Gastrocnemius medialis (tissue), 4 donors: ENCODE measurements around the gene DAPK1. TPM values are rescaled to one million over a fixed set of nuclear protein-coding genes. Genes with fewer than 3 reads are reported as not detected.

Experiments used
- ATAC-seq, 2 donors: fragments of 150-250 bp; one replicate each; pipeline ENCODE4 v1.9.1; 2016
- DNase-seq, 2 donors: peaks; one replicate each; pipeline ENCODE4 v3.0.0-alpha.2; 2019
- H3K27ac ChIP-seq, 4 donors: fragments of 200-600 bp; sonication (generic); 1 replicate in 1 of 4; 2 replicates in 3 of 4; pipeline ENCODE4 v1.5.1; 2016 to 2018; ENCODE audit warnings: mild to moderate bottlenecking in 2 of 4, moderate library complexity in 1 of 4
- H3K27me3 ChIP-seq, 3 donors: fragments of 200-600 bp; sonication (generic) in 2 of 3; 1 replicate in 1 of 3; 2 replicates in 2 of 3; pipeline versions ENCODE4 v1.5.1 to v1.6.0; 2016 to 2019; ENCODE audit warnings: mild to moderate bottlenecking in 1 of 3, moderate library complexity in 1 of 3
- H3K36me3 ChIP-seq, 2 donors: fragments of 200-600 bp; sonication (generic) in 1 of 2; one replicate each; pipeline ENCODE4 v1.5.1; 2017 to 2018
- H3K4me1 ChIP-seq, 2 donors: fragments of 200-600 bp; sonication (generic) in 1 of 2; one replicate each; pipeline ENCODE4 v1.5.1; 2016 to 2017; ENCODE audit warnings: mild to moderate bottlenecking in 2 of 2
- H3K4me3 ChIP-seq, 4 donors: fragments of 200-600 bp; sonication (generic) in 3 of 4; 1 replicate in 1 of 4; 2 replicates in 3 of 4; pipeline ENCODE4 v1.5.1; 2016 to 2019; ENCODE audit warnings: mild to moderate bottlenecking in 2 of 4
- H3K9me3 ChIP-seq, 3 donors: fragments of 200-600 bp; sonication (generic) in 2 of 3; 1 replicate in 1 of 3; 2 replicates in 2 of 3; pipeline ENCODE4 v1.5.1; 2016 to 2019
- CTCF ChIP-seq, 5 experiments: fragments of 450-650 bp in 3 of 5; fragments of 200-600 bp in 2 of 5; sonication (generic) in 2 of 5; IDR thresholded peaks in 4 of 5; conservative IDR thresholded peaks in 1 of 5; 1 replicate in 4 of 5; 2 replicates in 1 of 5; pipeline ENCODE4 v1.5.1; 2016 to 2019; ENCODE audit warnings: antibody characterized with exemption in 5 of 5, mild to moderate bottlenecking in 3 of 5, moderate library complexity in 3 of 5
- POLR2A ChIP-seq, 2 donors: fragments of 450-650 bp; IDR thresholded peaks; one replicate each; pipeline ENCODE4 v1.6.1; 2017; ENCODE audit warnings: antibody characterized with exemption in 2 of 2, mild to moderate bottlenecking in 2 of 2, moderate library complexity in 2 of 2
- in situ Hi-C, 4 donors: fragments of 200-750 bp; cut with MboI; loops; one replicate each; pipeline versions ENCODE4 v1.15.0 to v1.8.0; 2017; ENCODE audit warnings: low sequenced_read_pairs in 4 of 4
- intact Hi-C: fragments of 100-400 bp; cut with DNase I; formaldehyde crosslinking; loops from one replicate; pipeline ENCODE4 v1.15.1; 2023; ENCODE audit warnings: low total_unique reads
- total RNA-seq, 4 donors: library from RNA; depleted of rRNA; stranded (reverse); fragments of >200 nt; gene quantifications; one replicate each; pipeline versions ENCODE4 v1.1.0 to v1.2.3, GENCODE V29; 2016

The DAPK1 gene
- total RNA-seq, 4 donors from 2014 or later: 1.2 to 4.3 (median 2.7) TPM

GRCh38 chr9:87572719-87573118 lies 75.1 kb downstream of the DAPK1 start:
- TF ChIP-seq CTCF (IDR thresholded peaks at IDR 0.05 in 4 of 5, conservative IDR thresholded peaks at IDR 0.05 in 1 of 5) (no peak), POLR2A (IDR thresholded peaks at IDR 0.05) (no peak)
- DNase-seq (no peak), ATAC-seq (no peak)
- Histone ChIP-seq H3K27me3 (no peaks in the 10 kb centered on the region), H3K9me3 (no peaks in the 10 kb centered on the region), H3K4me3 (no peak overlapping the region), H3K36me3 (no peaks in the 10 kb centered on the region), H3K4me1 (peaks cover 0 to 7% of the 10 kb centered on the region in 2 donors), H3K27ac (no peak overlapping the region)
- in situ Hi-C loops: no loop called here
- intact Hi-C loops: no loop called here

GRCh38 chr9:87573841-87574342 lies 76.2 kb downstream of the DAPK1 start:
- Histone ChIP-seq H3K27ac (no peak overlapping the region), H3K27me3 (no peaks in the 10 kb centered on the region), H3K4me3 (no peak overlapping the region), H3K36me3 (no peaks in the 10 kb centered on the region), H3K4me1 (peaks cover 0 to 13% of the 10 kb centered on the region in 2 donors), H3K9me3 (no peaks in the 10 kb centered on the region)
- no peak for TF ChIP-seq CTCF (IDR thresholded peaks at IDR 0.05 in 4 of 5, conservative IDR thresholded peaks at IDR 0.05 in 1 of 5)
- no peak for TF ChIP-seq POLR2A (IDR thresholded peaks at IDR 0.05)
- no peak for DNase-seq
- no peak for ATAC-seq
- in situ Hi-C loops: no loop called here
- intact Hi-C loops: no loop called here

GRCh38 chr9:87577746-87578145 lies 80.1 kb downstream of the DAPK1 start:
- DNase-seq: no peak
- ATAC-seq: no peak
- TF ChIP-seq CTCF (IDR thresholded peaks at IDR 0.05 in 4 of 5, conservative IDR thresholded peaks at IDR 0.05 in 1 of 5) (no peak), POLR2A (IDR thresholded peaks at IDR 0.05) (no peak)
- Histone ChIP-seq H3K4me1 (peaks cover 0 to 19% of the 10 kb centered on the region in 2 donors), H3K4me3 (no peak overlapping the region), H3K27ac (no peak overlapping the region), H3K9me3 (no peaks in the 10 kb centered on the region), H3K36me3 (no peaks in the 10 kb centered on the region), H3K27me3 (no peaks in the 10 kb centered on the region)
- intact Hi-C loops (no loop called here), in situ Hi-C loops (no loop called here)

- ATAC-seq (no peak), DNase-seq (no peak)
- Histone ChIP-seq H3K4me3 (no peak overlapping the region), H3K9me3 (no peaks in the 10 kb centered on the region), H3K27me3 (no peaks in the 10 kb centered on the region), H3K36me3 (no peaks in the 10 kb centered on the region), H3K27ac (no peak overlapping the region), H3K4me1 (peaks cover 0 to 19% of the 10 kb centered on the region in 2 donors)
- in situ Hi-C loops: no loop called here
- no peak for TF ChIP-seq CTCF (IDR thresholded peaks at IDR 0.05 in 4 of 5, conservative IDR thresholded peaks at IDR 0.05 in 1 of 5)
- no peak for TF ChIP-seq POLR2A (IDR thresholded peaks at IDR 0.05)
- intact Hi-C loops: no loop called here
Measured at GRCh38 chr9:87578625-87579024, 81.0 kb downstream of the DAPK1 start.
